ENCODE measurements around the gene HOXA6. TPM values are rescaled to one million over a fixed set of nuclear protein-coding genes. Genes with fewer than 3 reads are reported as not detected.

HOXA6 gene
- total and polyA plus RNA-seq, 2 of the 4 experiments (the other 2 are of a cell fraction) = 1.4 to 1.8 TPM

DNA sequence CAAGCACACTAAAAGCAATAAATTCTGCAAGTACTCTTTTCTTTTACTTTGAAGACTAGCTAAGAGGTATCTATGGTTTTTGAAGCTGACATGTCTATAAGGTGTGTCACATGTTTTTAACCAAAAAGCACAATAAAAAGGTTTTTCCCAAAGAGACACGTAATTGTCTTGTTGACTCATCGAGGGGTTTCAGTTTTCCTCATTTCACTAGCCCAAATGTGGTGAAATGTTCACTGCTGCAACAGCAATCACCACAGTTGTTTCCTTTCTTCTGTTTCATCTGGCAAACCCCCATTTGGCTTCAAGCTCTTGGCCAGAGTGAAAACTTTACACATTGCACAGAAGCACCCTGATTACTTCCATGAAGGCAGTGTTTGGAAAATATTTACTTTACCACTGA lies 13.2 kb downstream of the HOXA6 start:
- POLR2A ChIA-PET (ENCODE audit: unreplicated experiment) = interaction anchor here (0.6 kb wide), 1 partner anchor 25 kb away, joined by 4 read pairs; no protein-coding TSS in a partner anchor
- H3K9me3 ChIP-seq (ENCODE audit: control insufficient read depth, insufficient read depth, low read length) = no peaks in the 10 kb centered on the region
- CTCF ChIA-PET = no interaction called here

More for the DNA sequence above, 13.2 kb downstream of the HOXA6 start:
- Histone ChIP-seq H3K27ac (ENCODE audit: insufficient read depth, low read length) (no peak overlapping the region; the same call in 1 of the 2 replicates), H3K9me1 (ENCODE audit: insufficient read depth, low read length) (peaks cover 8% of the 10 kb centered on the region; the same call in 1 of the 2 replicates), H2AK9ac (replicated peaks; ENCODE audit: low read depth, low read length, poor library complexity) (no peak overlapping the region), H2AK5ac (ENCODE audit: low read depth, low read length) (no peak overlapping the region), H4K8ac (ENCODE audit: low read depth in 2 of 2, low read length in 2 of 2) (no peak overlapping the region), H3K4me2 (ENCODE audit: low read depth, low read length) (peak overlapping the region; percentile 64; the same call in 1 of the 2 replicates), H4K5ac (ENCODE audit: low read depth, low read length) (no peak overlapping the region), H3K56ac (ENCODE audit: extremely low read depth, insufficient read depth, low read length) (no peak overlapping the region), H3K18ac (ENCODE audit: low read depth, low read length) (no peak overlapping the region), H3K4me3 (ENCODE audit: insufficient read depth, low read depth, low read length) (no peak overlapping the region), H2AFZ (replicated peaks; ENCODE audit: low read length, poor library complexity) (no peak overlapping the region), H4K20me1 (ENCODE audit: insufficient read depth, low read length) (no peaks in the 10 kb centered on the region), H3K36me3 (ENCODE audit: control insufficient read depth, insufficient read depth, low read length) (no peaks in the 10 kb centered on the region), H3K9ac (ENCODE audit: low read depth, low read length) (no peak overlapping the region), H2BK20ac (ENCODE audit: low read depth, low read length) (no peak overlapping the region), H3K27me3 (ENCODE audit: control insufficient read depth, insufficient read depth, low read length) (no peaks in the 10 kb centered on the region), H3K23ac (ENCODE audit: low read depth, low read length) (no peak overlapping the region), H3K79me1 (ENCODE audit: low read depth in 1 of 2, low read length in 2 of 2) (peaks cover 16 to 41% of the 10 kb centered on the region in 2 experiments), H3K14ac (replicated peaks; ENCODE audit: low read depth, low read length) (no peak overlapping the region), H3K4me1 (ENCODE audit: control insufficient read depth, insufficient read depth, low read length) (peaks cover 24% of the 10 kb centered on the region), H2BK120ac (ENCODE audit: low read depth, low read length) (no peak overlapping the region), H4K91ac (ENCODE audit: insufficient read depth, low read depth, low read length) (no peak overlapping the region), H3K4ac (ENCODE audit: low read depth, low read length) (no peak overlapping the region), H2BK5ac (ENCODE audit: low read depth, low read length, poor library complexity, severe bottlenecking) (peak overlapping the region; percentile 28), H2BK15ac (ENCODE audit: low read depth, low read length) (0 out of 3 replicates have a peak overlapping the region, but pooled peaks have one; percentile 3)
- TF ChIP-seq POLR2A (IDR thresholded peaks at IDR 0.05; ENCODE audit: low read depth, low read length) (peak; percentile 76), MAFK (IDR thresholded peaks at IDR 0.05; ENCODE audit: low read depth, low read length) (0 out of 2 replicates have a peak, but pooled peaks have one; percentile 1), SMC3 (IDR thresholded peaks at IDR 0.05; ENCODE audit: low read depth, low read length) (no peak), BHLHE40 (IDR thresholded peaks at IDR 0.05; ENCODE audit: low read depth, low read length) (peak; percentile 61), CHD1 (IDR thresholded peaks at IDR 0.05; ENCODE audit: low read depth, low read length) (no peak), FOS (IDR thresholded peaks at IDR 0.05; ENCODE audit: low read depth, low read length) (peak; percentile 77), RAD21 (IDR thresholded peaks at IDR 0.05; ENCODE audit: low read length) (no peak; the same call in 1 of the 2 replicates), NFE2L2 (IDR thresholded peaks at IDR 0.05; ENCODE audit: low read depth, low read length) (no peak), MAZ (IDR thresholded peaks at IDR 0.05; ENCODE audit: borderline replicate concordance, low read depth, low read length) (peak; percentile 45; the same call in 1 of the 2 replicates), CEBPB (IDR thresholded peaks at IDR 0.05; ENCODE audit: low read depth, low read length) (peak; percentile 96)
- TF ChIP-seq, protein P1, sequence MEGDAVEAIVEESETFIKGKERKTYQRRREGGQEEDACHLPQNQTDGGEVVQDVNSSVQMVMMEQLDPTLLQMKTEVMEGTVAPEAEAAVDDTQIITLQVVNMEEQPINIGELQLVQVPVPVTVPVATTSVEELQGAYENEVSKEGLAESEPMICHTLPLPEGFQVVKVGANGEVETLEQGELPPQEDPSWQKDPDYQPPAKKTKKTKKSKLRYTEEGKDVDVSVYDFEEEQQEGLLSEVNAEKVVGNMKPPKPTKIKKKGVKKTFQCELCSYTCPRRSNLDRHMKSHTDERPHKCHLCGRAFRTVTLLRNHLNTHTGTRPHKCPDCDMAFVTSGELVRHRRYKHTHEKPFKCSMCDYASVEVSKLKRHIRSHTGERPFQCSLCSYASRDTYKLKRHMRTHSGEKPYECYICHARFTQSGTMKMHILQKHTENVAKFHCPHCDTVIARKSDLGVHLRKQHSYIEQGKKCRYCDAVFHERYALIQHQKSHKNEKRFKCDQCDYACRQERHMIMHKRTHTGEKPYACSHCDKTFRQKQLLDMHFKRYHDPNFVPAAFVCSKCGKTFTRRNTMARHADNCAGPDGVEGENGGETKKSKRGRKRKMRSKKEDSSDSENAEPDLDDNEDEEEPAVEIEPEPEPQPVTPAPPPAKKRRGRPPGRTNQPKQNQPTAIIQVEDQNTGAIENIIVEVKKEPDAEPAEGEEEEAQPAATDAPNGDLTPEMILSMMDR (conservative IDR thresholded peaks at IDR 0.05; ENCODE audit: low read depth, low read length) = no peak
- TF ChIP-seq, protein P2, sequence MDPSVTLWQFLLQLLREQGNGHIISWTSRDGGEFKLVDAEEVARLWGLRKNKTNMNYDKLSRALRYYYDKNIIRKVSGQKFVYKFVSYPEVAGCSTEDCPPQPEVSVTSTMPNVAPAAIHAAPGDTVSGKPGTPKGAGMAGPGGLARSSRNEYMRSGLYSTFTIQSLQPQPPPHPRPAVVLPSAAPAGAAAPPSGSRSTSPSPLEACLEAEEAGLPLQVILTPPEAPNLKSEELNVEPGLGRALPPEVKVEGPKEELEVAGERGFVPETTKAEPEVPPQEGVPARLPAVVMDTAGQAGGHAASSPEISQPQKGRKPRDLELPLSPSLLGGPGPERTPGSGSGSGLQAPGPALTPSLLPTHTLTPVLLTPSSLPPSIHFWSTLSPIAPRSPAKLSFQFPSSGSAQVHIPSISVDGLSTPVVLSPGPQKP (IDR thresholded peaks at IDR 0.05; ENCODE audit: borderline replicate concordance, low read depth, low read length) = no peak
- ATAC-seq (ENCODE audit: low read depth) (no peak), DNase-seq (peak; percentile 97)
- BruUV-seq (replicated peaks) = no TSS peak
- intact Hi-C loops (cut with micrococcal nuclease) = loop anchor here (5.0 kb wide), 1 partner anchor 102 kb away; no protein-coding TSS in a partner anchor
- dilution Hi-C loops (cut with HindIII; ENCODE audit: low sequenced_read_pairs, unreplicated experiment) = no loop called here
- in situ Hi-C loops (cut with MboI; ENCODE audit: low sequenced_read_pairs) = no loop called here
- no CpG with 5 or more reads among the region's 2 CpGs for WGBS, 2 experiments (ENCODE audit: extremely low coverage in 2 of 2, insufficient read length in 1 of 2)
